SK-N-MC (cell line): ENCODE data around the gene APEX1.

Experiments
- EZH2 ChIP-seq: fragments of 200-600 bp; sonication (generic); IDR thresholded peaks from one replicate; pipeline ENCODE4 v1.6.1; 2017; ENCODE audit warnings: antibody characterized with exemption
- FOXP2 ChIP-seq: optimal IDR thresholded peaks from 2 replicates; pipeline ENCODE3; 2011; ENCODE audit warnings: mild to moderate bottlenecking, moderate library complexity; ENCODE audit not compliant: insufficient read depth; ENCODE audit errors: extremely low read length, control extremely low read depth

DNA sequence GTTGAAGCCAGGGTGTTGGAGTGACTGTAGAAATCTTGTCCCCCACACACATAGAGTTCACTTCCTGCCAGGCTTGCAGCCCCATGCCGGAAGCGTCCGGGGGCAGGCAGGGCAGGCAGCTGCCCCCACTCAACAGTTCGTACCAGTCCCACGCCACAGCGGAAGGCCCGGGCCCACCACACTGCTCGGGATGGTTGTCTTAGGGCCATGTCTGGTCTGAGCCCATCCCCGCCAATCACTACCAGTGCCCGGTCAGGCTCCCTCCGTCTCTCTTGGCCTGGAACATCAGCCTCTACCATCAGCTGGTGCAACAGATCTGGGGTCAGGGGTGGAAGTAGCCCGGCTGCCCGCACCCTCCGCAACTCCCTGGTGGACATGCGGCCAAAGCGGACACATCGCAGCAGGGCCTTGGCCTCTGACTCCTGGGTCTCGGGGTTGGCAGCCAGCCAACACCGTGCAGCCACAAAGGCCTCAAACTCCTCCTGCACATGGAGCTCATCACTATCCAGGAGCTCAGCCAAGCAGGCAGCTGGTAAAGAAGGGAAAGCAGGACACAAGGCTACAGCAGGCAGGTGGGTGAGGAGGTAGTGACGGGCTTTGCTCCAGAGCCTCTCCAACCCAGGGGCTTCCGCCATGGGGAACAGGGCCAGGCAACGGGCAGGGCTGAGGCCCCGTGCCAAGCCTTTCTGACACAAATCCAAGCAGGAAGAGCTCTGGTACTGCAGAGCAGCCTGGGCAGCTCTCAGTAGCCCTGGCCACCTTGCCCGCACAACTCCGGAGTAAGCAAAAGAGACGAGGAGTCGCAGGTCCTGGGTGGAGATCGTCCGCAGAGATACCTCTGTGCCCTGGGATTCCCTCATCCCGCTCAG is 25.0 kb upstream of the APEX1 start:
- TF ChIP-seq EZH2, result no peak
- no peak for TF ChIP-seq FOXP2
